HG02571 (cell line): ENCODE results near the gene MID1.

Experiments used
- ATAC-seq: cut with Tn5 transposase; IDR thresholded peaks from one replicate; pipeline ENCODE4 v1.9.1; 2021; ENCODE audit warnings: mild to moderate bottlenecking, moderate library complexity; ENCODE audit not compliant: unreplicated experiment

Gene MID1

GRCh38 chrX:10502961-10503360 lies 117.4 kb downstream of the MID1 start:
- no peak for ATAC-seq

- ATAC-seq: no peak
Observed at GRCh38 chrX:10501611-10502010, 118.8 kb downstream of the MID1 start.

DNA sequence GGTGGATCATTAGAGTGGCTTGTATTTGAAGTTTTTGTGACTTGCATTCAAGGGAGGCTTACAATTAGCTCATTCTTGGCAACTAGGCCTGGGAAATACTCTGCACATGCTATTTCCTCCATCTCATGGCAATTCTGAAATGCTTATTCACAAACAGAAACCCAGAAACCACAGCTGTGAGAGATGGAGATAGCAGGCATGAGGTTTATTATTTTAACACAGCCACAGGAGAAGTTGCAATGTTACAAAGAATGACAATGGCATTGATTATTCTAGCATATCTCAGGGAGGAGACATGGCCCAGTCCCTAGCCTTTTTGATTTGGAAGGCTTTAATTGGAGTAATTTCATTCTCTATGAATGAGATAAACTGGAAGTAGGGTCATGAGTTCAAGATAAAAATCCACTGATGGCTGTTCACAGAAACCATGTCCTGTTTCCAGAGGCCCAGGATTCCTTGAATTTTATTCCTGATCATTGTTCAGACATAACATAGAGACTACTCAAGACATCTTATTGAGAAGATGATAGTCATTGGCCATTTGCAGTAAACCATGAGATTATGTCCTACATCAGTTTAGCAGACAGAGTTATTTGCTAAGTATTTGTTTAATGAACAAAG lies 123.9 kb downstream of the MID1 start:
- no peak for ATAC-seq

DNA sequence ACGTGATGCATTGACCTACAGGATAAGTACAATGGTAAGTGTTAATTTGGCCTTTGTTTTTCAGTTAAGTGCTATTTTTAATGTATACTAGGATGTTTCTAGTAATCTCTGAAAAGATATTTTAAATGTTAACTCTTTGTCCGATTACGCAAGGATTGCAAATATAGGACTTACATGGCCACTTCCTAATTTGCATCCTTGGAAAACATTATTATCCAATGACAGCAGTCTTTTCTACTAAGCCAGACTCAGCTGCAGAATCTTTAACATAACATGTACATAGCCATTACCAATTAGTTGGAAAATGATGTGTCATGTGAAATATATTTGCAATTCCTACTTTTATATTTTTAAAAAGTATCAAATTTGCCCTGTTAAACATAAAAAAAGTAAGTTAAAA lies 124.7 kb downstream of the MID1 start:
- no peak for ATAC-seq

DNA sequence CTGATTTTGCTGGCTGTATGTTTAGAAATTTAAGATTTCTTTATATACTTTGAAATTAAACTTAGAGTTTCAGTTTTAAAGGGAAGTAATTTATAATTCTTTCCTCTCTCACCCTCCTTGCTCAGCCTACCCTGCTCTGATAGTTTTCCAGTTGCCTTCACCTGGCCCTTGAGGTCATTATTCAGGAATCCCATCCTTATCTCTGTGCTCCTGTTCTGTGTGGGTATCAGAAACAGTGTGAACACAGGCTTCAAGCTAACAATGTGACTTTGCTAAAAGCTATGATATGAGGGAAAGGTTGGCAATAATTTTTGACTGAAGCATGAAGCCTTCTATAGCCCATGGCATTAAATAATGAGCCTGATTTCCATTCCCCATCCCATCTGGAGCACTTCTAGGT lies 128.1 kb downstream of the MID1 start:
- ATAC-seq: no peak

- no peak for ATAC-seq
Observed at GRCh38 chrX:10486373-10486772, 134.0 kb downstream of the MID1 start.

DNA sequence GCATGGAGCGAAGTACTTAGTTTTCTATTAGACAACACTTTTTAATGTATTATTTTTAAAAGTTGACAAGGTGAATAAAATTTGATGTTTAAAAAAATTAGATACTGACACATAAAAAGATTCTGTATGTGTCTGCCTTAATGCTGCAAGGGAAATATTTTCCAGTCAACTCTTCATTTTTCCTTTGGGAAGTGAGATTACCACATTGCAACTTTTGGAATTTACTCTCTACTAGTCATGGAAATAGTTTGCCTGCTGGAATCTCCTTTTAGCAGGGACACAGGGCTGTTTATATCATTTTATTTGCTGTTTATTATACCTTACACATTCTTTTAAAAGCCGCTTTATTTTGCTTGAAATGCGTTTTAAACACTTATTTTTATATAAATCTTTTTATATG lies 135.1 kb downstream of the MID1 start:
- ATAC-seq: no peak

- no peak for ATAC-seq
Observed at GRCh38 chrX:10484683-10485247, 135.6 kb downstream of the MID1 start.

GRCh38 chrX:10483191-10483831 lies 137.1 kb downstream of the MID1 start:
- ATAC-seq: no peak

GRCh38 chrX:10482708-10483107 lies 137.7 kb downstream of the MID1 start:
- no peak for ATAC-seq

DNA sequence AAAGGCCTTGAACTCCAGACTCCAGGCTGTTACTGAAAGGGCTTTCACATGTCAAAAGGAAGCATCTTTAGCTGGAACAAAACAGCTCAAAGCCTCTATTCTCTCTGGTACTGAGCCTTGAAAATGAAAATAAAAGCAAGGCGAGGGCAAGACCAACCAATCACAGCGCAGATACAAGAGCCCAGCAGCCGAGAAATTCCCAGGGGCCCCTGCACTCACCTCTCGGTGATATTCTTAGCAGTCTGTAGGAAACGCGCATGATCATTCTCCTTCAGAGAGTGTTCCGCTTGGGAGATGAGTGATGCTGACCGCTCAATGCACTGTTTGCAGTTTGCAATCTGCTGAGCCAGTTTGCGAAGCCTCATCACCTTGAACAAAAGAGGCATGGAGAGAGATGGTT lies 138.1 kb downstream of the MID1 start:
- ATAC-seq: peak; percentile 87

GRCh38 chrX:10480861-10481260 lies 139.5 kb downstream of the MID1 start:
- ATAC-seq: no peak

DNA sequence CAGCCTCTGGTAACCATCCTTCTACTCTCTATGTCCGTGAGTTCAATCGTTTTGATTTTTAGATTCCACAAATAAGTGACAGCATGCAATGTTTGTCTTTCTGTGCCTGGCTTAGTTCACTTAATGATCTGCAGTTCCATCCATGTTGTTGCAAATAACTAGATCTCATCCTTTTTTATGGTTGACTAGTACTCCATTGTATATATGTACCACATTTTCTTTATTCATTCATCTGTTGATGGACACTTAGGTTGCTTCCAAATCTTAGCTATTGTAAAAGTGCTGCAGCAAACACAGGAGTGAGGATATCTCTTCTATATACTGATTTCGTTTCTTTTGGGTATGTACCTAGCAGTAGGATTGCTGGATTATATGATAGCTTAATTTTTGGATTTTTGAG lies 140.9 kb downstream of the MID1 start:
- ATAC-seq: no peak

DNA sequence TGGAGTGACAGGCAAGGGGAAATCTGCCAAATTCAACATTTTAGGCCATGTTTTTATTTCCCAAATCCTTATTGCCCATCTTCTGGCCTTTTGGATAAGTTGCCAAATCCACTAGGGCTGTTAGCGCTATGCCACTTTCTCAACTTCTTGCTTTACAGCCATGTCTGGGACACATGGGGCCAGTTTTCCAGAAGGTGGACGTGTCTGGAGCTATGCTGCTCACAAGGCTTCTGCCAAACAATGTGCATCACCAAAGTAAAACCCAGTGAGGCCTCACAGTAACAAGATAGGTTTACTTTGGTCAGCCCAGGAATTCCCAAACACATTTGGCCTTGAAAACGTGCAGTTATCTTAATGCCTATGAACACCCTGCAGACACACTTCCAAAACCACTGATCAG lies 142.9 kb downstream of the MID1 start:
- ATAC-seq: no peak

GRCh38 chrX:10474913-10475568 lies 145.3 kb downstream of the MID1 start:
- no peak for ATAC-seq

GRCh38 chrX:10474510-10474909 lies 145.9 kb downstream of the MID1 start:
- no peak for ATAC-seq

GRCh38 chrX:10471418-10471817 lies 149.0 kb downstream of the MID1 start:
- ATAC-seq: no peak

DNA sequence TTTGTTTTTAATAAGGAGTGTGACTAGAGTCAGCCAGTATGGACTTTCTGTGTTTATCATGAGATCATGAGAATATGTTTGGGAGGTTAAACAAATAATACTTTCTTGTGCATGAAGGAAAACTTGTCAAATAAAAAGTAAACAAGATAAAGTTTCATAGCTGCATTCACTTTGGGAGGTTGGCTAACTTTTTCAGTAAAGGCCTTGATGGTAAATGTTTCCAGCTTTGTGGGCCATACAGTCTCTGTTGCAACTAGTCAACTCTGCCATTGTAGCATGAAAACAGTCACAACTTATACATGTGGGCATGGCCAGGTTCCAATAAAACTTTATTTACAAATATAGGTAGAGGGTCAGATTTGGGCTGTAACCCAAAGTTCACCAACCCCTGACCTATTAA lies 150.4 kb downstream of the MID1 start:
- no peak for ATAC-seq

GRCh38 chrX:10467793-10468192 lies 152.6 kb downstream of the MID1 start:
- no peak for ATAC-seq

- no peak for ATAC-seq
Observed at GRCh38 chrX:10465254-10465653, 155.1 kb downstream of the MID1 start.

- ATAC-seq: no peak
Observed at GRCh38 chrX:10457092-10457491, 163.3 kb downstream of the MID1 start.

DNA sequence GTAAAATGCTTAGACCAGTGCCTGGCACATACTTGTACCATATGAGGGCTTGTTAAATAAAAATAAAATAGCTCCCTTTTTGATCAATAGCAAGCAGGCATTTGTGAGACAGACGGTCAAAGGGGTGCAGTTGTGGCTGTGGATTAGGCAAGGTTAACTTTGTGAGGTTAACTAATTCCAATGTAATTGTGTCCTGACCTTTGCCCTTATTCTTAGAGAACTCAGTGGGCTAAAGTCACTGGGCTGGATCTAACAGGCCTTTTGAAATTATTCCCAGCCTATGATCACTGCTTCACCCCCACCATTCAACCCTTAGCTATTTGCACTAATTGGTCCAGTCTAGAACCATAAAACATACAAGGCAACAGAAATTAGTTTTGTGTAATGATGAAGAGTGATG lies 166.4 kb downstream of the MID1 start:
- ATAC-seq: no peak
